ENCODE results near the gene R3HDM2.

DNA sequence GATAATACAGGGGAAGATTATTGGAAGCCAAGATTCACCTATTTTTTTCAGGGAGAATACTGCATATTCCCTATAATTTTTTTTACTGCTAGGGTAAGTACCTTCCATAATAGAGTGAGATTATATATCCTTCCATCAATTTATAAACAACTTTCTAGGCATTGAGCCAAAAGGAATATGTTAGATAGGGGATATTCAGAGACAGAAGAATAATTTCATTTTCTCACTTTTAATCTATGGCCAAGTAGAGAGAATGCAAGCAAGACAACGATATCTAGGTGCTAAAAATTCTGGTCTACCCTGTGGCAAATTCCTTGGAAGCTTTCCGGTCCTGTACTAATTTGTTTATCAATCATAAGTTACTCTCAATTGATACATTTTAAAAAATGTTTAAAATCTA, 110.2 kb downstream of the R3HDM2 start:
- TF ChIP-seq, protein P1, sequence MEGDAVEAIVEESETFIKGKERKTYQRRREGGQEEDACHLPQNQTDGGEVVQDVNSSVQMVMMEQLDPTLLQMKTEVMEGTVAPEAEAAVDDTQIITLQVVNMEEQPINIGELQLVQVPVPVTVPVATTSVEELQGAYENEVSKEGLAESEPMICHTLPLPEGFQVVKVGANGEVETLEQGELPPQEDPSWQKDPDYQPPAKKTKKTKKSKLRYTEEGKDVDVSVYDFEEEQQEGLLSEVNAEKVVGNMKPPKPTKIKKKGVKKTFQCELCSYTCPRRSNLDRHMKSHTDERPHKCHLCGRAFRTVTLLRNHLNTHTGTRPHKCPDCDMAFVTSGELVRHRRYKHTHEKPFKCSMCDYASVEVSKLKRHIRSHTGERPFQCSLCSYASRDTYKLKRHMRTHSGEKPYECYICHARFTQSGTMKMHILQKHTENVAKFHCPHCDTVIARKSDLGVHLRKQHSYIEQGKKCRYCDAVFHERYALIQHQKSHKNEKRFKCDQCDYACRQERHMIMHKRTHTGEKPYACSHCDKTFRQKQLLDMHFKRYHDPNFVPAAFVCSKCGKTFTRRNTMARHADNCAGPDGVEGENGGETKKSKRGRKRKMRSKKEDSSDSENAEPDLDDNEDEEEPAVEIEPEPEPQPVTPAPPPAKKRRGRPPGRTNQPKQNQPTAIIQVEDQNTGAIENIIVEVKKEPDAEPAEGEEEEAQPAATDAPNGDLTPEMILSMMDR (conservative IDR thresholded peaks at IDR 0.05; ENCODE audit: low read length), result no peak
- TF ChIP-seq EZH2phosphoT487 (IDR thresholded peaks at IDR 0.05; ENCODE audit: borderline replicate concordance), result no peak
